IMR-90 (cell line): ENCODE results near the gene RFX3. TPM values are rescaled to one million over a fixed set of nuclear protein-coding genes. Genes with fewer than 3 reads are reported as not detected.

ENCODE experiments used
- ATAC-seq: fragments of 200-7000 bp; cut with Tn5 transposase; 2 replicates; pipeline ENCODE4 v1.9.1; 2020; ENCODE audit warnings: low read depth, mild to moderate bottlenecking, moderate library complexity
- BruUV-seq: library from RNA; stranded (reverse); fragments of 400-500 nt; replicated peaks from 2 replicates; lab custom pipeline; 2021; lab: Mats Ljungman, UMichigan
- CTCF ChIA-PET: fragments of 300-600 bp; formaldehyde crosslinking; extraction: SDS; loops from one replicate; lab custom pipeline; 2021; ENCODE audit warnings: antibody characterized with exemption; lab: Yijun Ruan, JAX
- POLR2A ChIA-PET: fragments of 300-600 bp; sonication (Branson Sonifier 250); formaldehyde crosslinking; loops from one replicate; lab custom pipeline; 2022; ENCODE audit warnings: antibody characterized with exemption; ENCODE audit not compliant: unreplicated experiment; lab: Charles Lee
- DNase-seq: peaks from one replicate; pipeline ENCODE4 v3.0.0; 2013
- H2AFZ ChIP-seq: replicated peaks from 2 replicates; pipeline ENCODE3; 2013; ENCODE audit warnings: low read length, mild to moderate bottlenecking; ENCODE audit not compliant: poor library complexity
- H2AK5ac ChIP-seq: 2 replicates; pipeline ENCODE4 v1.6.1; 2013; ENCODE audit warnings: low read depth, low read length, inconsistent platforms
- H2AK9ac ChIP-seq: replicated peaks from 2 replicates; pipeline ENCODE3; 2013; ENCODE audit warnings: mild to moderate bottlenecking, low read depth, low read length, moderate library complexity; ENCODE audit not compliant: poor library complexity
- H2BK120ac ChIP-seq: 2 replicates; pipeline ENCODE4 v1.6.1; 2013; ENCODE audit warnings: low read depth, low read length, inconsistent platforms
- H2BK15ac ChIP-seq: 3 replicates; pipeline ENCODE4 v1.6.1; 2013; ENCODE audit warnings: low read depth, low read length, inconsistent platforms
- H2BK20ac ChIP-seq: 2 replicates; pipeline ENCODE4 v1.6.1; 2013; ENCODE audit warnings: low read depth, mild to moderate bottlenecking, inconsistent platforms, low read length, moderate library complexity
- H2BK5ac ChIP-seq: 2 replicates; pipeline ENCODE4 v1.6.1; 2013; ENCODE audit warnings: mild to moderate bottlenecking, low read depth, low read length, inconsistent platforms; ENCODE audit not compliant: poor library complexity, severe bottlenecking
- H3K14ac ChIP-seq: replicated peaks from 2 replicates; pipeline ENCODE4 v1.6.1; 2013; ENCODE audit warnings: low read depth, low read length, inconsistent platforms
- H3K18ac ChIP-seq: 2 replicates; pipeline ENCODE4 v1.6.1; 2013; ENCODE audit warnings: low read depth, low read length, control low read depth
- H3K23ac ChIP-seq: 2 replicates; pipeline ENCODE4 v1.6.1; 2013; ENCODE audit warnings: low read depth, low read length, inconsistent platforms
- H3K27ac ChIP-seq: 2 replicates; pipeline ENCODE4 v1.5.1; 2013; ENCODE audit warnings: mild to moderate bottlenecking, control low read depth, low read length; ENCODE audit not compliant: insufficient read depth
- H3K27me3 ChIP-seq: 2 replicates; pipeline ENCODE4 v1.6.1; 2013; ENCODE audit warnings: low read length; ENCODE audit not compliant: control insufficient read depth, insufficient read depth
- H3K36me3 ChIP-seq: 2 replicates; pipeline ENCODE4 v1.6.1; 2013; ENCODE audit warnings: low read length, mixed read lengths; ENCODE audit not compliant: control insufficient read depth, insufficient read depth
- H3K4ac ChIP-seq: 2 replicates; pipeline ENCODE4 v1.6.1; 2013; ENCODE audit warnings: low read depth, low read length, inconsistent platforms
- H3K4me1 ChIP-seq: 2 replicates; pipeline ENCODE4 v1.6.1; 2013; ENCODE audit warnings: low read length, mixed read lengths; ENCODE audit not compliant: control insufficient read depth, insufficient read depth
- H3K4me2 ChIP-seq: 2 replicates; pipeline ENCODE4 v1.6.1; 2013; ENCODE audit warnings: low read depth, mild to moderate bottlenecking, control low read depth, low read length, moderate library complexity
- H3K4me3 ChIP-seq: 2 replicates; pipeline ENCODE4 v1.5.1; 2013; ENCODE audit warnings: low read depth, mild to moderate bottlenecking, control low read depth, low read length, moderate library complexity; ENCODE audit not compliant: insufficient read depth
- H3K56ac ChIP-seq: 2 replicates; pipeline ENCODE4 v1.6.1; 2013; ENCODE audit warnings: low read length, inconsistent platforms; ENCODE audit not compliant: insufficient read depth; ENCODE audit errors: extremely low read depth
- H3K79me1 ChIP-seq, 2 experiments: 2 replicates each; pipeline ENCODE4 v1.6.1; 2013; ENCODE audit warnings: low read length in 2 of 2, inconsistent platforms in 1 of 2, low read depth in 1 of 2
- H3K9ac ChIP-seq: 2 replicates; pipeline ENCODE4 v1.6.1; 2013; ENCODE audit warnings: low read depth, low read length, control low read depth
- H3K9me1 ChIP-seq: 2 replicates; pipeline ENCODE4 v1.6.1; 2013; ENCODE audit warnings: low read length, inconsistent platforms; ENCODE audit not compliant: insufficient read depth
- H3K9me3 ChIP-seq: 2 replicates; pipeline ENCODE4 v1.6.1; 2013; ENCODE audit warnings: low read length; ENCODE audit not compliant: control insufficient read depth, insufficient read depth
- H4K20me1 ChIP-seq: 2 replicates; pipeline ENCODE4 v1.6.1; 2013; ENCODE audit warnings: low read length, inconsistent platforms; ENCODE audit not compliant: insufficient read depth
- H4K5ac ChIP-seq: 2 replicates; pipeline ENCODE4 v1.6.1; 2013; ENCODE audit warnings: mild to moderate bottlenecking, low read depth, low read length, control low read depth
- H4K8ac ChIP-seq, 2 experiments: 2 replicates each; pipeline ENCODE4 v1.6.1; 2013; ENCODE audit warnings: low read depth in 2 of 2, low read length in 2 of 2, control low read depth in 1 of 2, inconsistent platforms in 1 of 2
- H4K91ac ChIP-seq: 2 replicates; pipeline ENCODE4 v1.6.1; 2013; ENCODE audit warnings: low read depth, low read length, inconsistent platforms; ENCODE audit not compliant: insufficient read depth
- BHLHE40 ChIP-seq: fragments of 150-350 bp; IDR thresholded peaks from 2 replicates; pipeline ENCODE4 v1.6.1; 2016; ENCODE audit warnings: mild to moderate bottlenecking, low read depth, low read length
- CEBPB ChIP-seq: IDR thresholded peaks from 2 replicates; pipeline ENCODE4 v1.6.1; 2012; ENCODE audit warnings: low read depth, low read length, improper control_type of control experiment
- CHD1 ChIP-seq: IDR thresholded peaks from 2 replicates; pipeline ENCODE4 v1.6.1; 2012; ENCODE audit warnings: low read depth, low read length, improper control_type of control experiment
- FOS ChIP-seq: fragments of 150-350 bp; IDR thresholded peaks from 2 replicates; pipeline ENCODE4 v1.6.1; 2016; ENCODE audit warnings: low read depth, low read length
- MAFK ChIP-seq: IDR thresholded peaks from 2 replicates; pipeline ENCODE4 v1.6.1; 2012; ENCODE audit warnings: low read depth, low read length, improper control_type of control experiment
- MAZ ChIP-seq: IDR thresholded peaks from 2 replicates; pipeline ENCODE4 v1.6.1; 2012; ENCODE audit warnings: low read depth, mild to moderate bottlenecking, low read length, improper control_type of control experiment, moderate library complexity, borderline replicate concordance
- MXI1 ChIP-seq: IDR thresholded peaks from 2 replicates; pipeline ENCODE4 v1.6.1; 2012; ENCODE audit warnings: low read depth, mild to moderate bottlenecking, low read length, moderate library complexity, borderline replicate concordance
- NFE2L2 ChIP-seq: fragments of 150-350 bp; IDR thresholded peaks from 2 replicates; pipeline ENCODE4 v1.6.1; 2016; ENCODE audit warnings: low read depth, mild to moderate bottlenecking, low read length
- POLR2A ChIP-seq: IDR thresholded peaks from 2 replicates; pipeline ENCODE4 v1.6.1; 2012; ENCODE audit warnings: mild to moderate bottlenecking, low read depth, low read length
- RAD21 ChIP-seq: IDR thresholded peaks from 2 replicates; pipeline ENCODE4 v1.6.1; 2012; ENCODE audit warnings: low read length, improper control_type of control experiment
- RCOR1 ChIP-seq: IDR thresholded peaks from 2 replicates; pipeline ENCODE4 v1.6.1; 2012; ENCODE audit warnings: mild to moderate bottlenecking, low read length, improper control_type of control experiment; ENCODE audit not compliant: insufficient replicate concordance
- RFX5 ChIP-seq: IDR thresholded peaks from 2 replicates; pipeline ENCODE4 v1.8.0; 2012; ENCODE audit warnings: low read depth, mild to moderate bottlenecking, low read length, moderate library complexity
- SMC3 ChIP-seq: fragments of 150-350 bp; IDR thresholded peaks from 2 replicates; pipeline ENCODE4 v1.6.1; 2016; ENCODE audit warnings: low read depth, mild to moderate bottlenecking, antibody characterized with exemption, low read length, moderate library complexity
- WGBS, 2 experiments: methylation state at CpG; one replicate each; pipeline versions ENCODE4 v1.1.5 to v1.1.7; 2013; ENCODE audit warnings: missing lambda C conversion rate in 2 of 2; ENCODE audit not compliant: insufficient read length in 1 of 2; ENCODE audit errors: extremely low coverage in 2 of 2; 5-methylcytosine and 5-hydroxymethylcytosine counted together
- dilution Hi-C: fragments of 300-500 bp; cut with HindIII; formaldehyde crosslinking; loops from one replicate; pipeline ENCODE4 v1.14.3; 2018; ENCODE audit warnings: low sequenced_read_pairs; ENCODE audit not compliant: unreplicated experiment
- in situ Hi-C: fragments of 300-500 bp; cut with MboI; formaldehyde crosslinking; loops from 3 replicates; pipeline ENCODE4 v1.14.3; 2019; ENCODE audit warnings: low sequenced_read_pairs, inconsistent platforms, mixed read lengths
- intact Hi-C: fragments of 100-400 bp; cut with micrococcal nuclease; formaldehyde crosslinking; loops from 2 replicates; pipeline ENCODE4 v1.10.0; 2022
- polyA plus RNA-seq, 3 experiments: library from polyadenylated mRNA; depleted of rRNA; stranded (reverse); fragments of >200 nt; gene quantifications; 2 replicates each; pipeline ENCODE4 v1.2.3, GENCODE V29; 2012; ENCODE audit warnings: low replicate concordance in 1 of 3
- total RNA-seq: library from RNA; depleted of rRNA; stranded (reverse); fragments of >200 nt; gene quantifications from 2 replicates; pipeline ENCODE4 v1.2.3, GENCODE V29; 2012
- TF ChIP-seq, protein P1 (sequence below): conservative IDR thresholded peaks from 2 replicates; pipeline ENCODE4 v1.5.1; 2012; ENCODE audit warnings: mild to moderate bottlenecking, low read depth, low read length, improper control_type of control experiment
- TF ChIP-seq, protein P2 (sequence below): fragments of 150-350 bp; IDR thresholded peaks from 2 replicates; pipeline ENCODE4 v1.6.1; 2017; ENCODE audit warnings: mild to moderate bottlenecking, antibody characterized with exemption, low read length, low read depth
- TF ChIP-seq, protein P3 (sequence below): fragments of 150-350 bp; IDR thresholded peaks from 2 replicates; pipeline ENCODE4 v1.6.1; 2016; ENCODE audit warnings: low read depth, mild to moderate bottlenecking, low read length, moderate library complexity, borderline replicate concordance

RFX3 gene
- total and polyA plus RNA-seq, 2 of the 4 experiments (the other 2 are of a cell fraction) = 1.7 to 2.7 TPM

DNA sequence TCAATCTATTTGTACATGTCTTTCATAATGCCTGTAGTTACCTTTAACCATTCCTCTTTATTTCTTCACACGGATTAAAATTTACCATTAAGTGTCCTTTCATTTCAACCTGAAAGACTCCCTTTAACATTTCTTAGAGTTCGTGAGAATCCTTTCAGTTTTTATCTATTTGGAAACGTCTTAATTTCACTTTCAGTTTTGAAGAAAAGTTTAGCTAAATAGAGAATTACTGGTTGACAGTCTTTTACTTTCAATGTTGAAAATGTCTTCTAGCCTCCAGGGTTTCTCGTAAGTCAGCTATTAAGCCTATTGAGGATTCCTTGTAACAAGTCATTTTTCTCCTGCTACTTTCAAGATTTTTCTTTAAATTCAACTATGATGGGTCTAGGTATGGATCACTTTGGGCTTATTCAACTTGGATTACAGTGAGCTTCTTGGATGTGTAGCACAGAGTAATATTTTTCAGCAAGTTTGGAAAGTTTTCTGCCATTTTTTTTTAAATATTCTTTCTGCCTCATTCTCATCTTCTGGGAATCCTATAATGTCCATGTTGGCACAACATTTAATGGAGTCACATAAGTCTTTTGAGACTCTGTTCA, 48.5 kb downstream of the RFX3 start:
- Histone ChIP-seq H3K9ac (no peak overlapping the region), H3K23ac (no peak overlapping the region), H4K8ac (no peak overlapping the region), H3K4me1 (peaks cover 2% of the 10 kb centered on the region; the same call in 1 of the 2 replicates), H2AK9ac (no peak overlapping the region), H2BK120ac (no peak overlapping the region), H4K91ac (no peak overlapping the region), H3K27ac (no peak overlapping the region), H3K9me1 (no peaks in the 10 kb centered on the region), H3K36me3 (no peaks in the 10 kb centered on the region), H4K5ac (no peak overlapping the region), H2BK5ac (no peak overlapping the region), H3K4ac (no peak overlapping the region), H2AFZ (no peak overlapping the region), H2BK15ac (no peak overlapping the region), H3K4me3 (no peak overlapping the region), H2BK20ac (no peak overlapping the region), H3K9me3 (no peaks in the 10 kb centered on the region), H2AK5ac (no peak overlapping the region), H3K18ac (no peak overlapping the region), H3K56ac (no peak overlapping the region), H3K14ac (no peak overlapping the region), H3K27me3 (no peaks in the 10 kb centered on the region), H3K79me1 (no peaks in the 10 kb centered on the region), H3K4me2 (no peak overlapping the region), H4K20me1 (no peaks in the 10 kb centered on the region)
- dilution Hi-C loops = no loop called here
- BruUV-seq = no TSS peak
- in situ Hi-C loops = no loop called here
- intact Hi-C loops = no loop called here
- ATAC-seq (no peak), DNase-seq (no peak)
- ChIA-PET POLR2A (no interaction called here), CTCF (no interaction called here)
- TF ChIP-seq MAFK = no peak
- TF ChIP-seq, protein P1, sequence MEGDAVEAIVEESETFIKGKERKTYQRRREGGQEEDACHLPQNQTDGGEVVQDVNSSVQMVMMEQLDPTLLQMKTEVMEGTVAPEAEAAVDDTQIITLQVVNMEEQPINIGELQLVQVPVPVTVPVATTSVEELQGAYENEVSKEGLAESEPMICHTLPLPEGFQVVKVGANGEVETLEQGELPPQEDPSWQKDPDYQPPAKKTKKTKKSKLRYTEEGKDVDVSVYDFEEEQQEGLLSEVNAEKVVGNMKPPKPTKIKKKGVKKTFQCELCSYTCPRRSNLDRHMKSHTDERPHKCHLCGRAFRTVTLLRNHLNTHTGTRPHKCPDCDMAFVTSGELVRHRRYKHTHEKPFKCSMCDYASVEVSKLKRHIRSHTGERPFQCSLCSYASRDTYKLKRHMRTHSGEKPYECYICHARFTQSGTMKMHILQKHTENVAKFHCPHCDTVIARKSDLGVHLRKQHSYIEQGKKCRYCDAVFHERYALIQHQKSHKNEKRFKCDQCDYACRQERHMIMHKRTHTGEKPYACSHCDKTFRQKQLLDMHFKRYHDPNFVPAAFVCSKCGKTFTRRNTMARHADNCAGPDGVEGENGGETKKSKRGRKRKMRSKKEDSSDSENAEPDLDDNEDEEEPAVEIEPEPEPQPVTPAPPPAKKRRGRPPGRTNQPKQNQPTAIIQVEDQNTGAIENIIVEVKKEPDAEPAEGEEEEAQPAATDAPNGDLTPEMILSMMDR = no peak
- no peak for TF ChIP-seq MXI1
- TF ChIP-seq CEBPB = no peak
- no peak for TF ChIP-seq BHLHE40
- TF ChIP-seq, protein P2, sequence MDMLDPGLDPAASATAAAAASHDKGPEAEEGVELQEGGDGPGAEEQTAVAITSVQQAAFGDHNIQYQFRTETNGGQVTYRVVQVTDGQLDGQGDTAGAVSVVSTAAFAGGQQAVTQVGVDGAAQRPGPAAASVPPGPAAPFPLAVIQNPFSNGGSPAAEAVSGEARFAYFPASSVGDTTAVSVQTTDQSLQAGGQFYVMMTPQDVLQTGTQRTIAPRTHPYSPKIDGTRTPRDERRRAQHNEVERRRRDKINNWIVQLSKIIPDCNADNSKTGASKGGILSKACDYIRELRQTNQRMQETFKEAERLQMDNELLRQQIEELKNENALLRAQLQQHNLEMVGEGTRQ = no peak
- TF ChIP-seq MAZ = no peak
- TF ChIP-seq RAD21 = no peak
- TF ChIP-seq SMC3 = no peak
- TF ChIP-seq CHD1 = no peak
- TF ChIP-seq RCOR1 = no peak
- TF ChIP-seq NFE2L2 = no peak
- TF ChIP-seq RFX5 = no peak
- TF ChIP-seq, protein P3, sequence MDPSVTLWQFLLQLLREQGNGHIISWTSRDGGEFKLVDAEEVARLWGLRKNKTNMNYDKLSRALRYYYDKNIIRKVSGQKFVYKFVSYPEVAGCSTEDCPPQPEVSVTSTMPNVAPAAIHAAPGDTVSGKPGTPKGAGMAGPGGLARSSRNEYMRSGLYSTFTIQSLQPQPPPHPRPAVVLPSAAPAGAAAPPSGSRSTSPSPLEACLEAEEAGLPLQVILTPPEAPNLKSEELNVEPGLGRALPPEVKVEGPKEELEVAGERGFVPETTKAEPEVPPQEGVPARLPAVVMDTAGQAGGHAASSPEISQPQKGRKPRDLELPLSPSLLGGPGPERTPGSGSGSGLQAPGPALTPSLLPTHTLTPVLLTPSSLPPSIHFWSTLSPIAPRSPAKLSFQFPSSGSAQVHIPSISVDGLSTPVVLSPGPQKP = no peak
- no peak for TF ChIP-seq POLR2A
- TF ChIP-seq FOS = no peak
- WGBS, 2 experiments = 100% methylated on average over 1 of the region's 4 CpGs; no CpG with 5 or more reads in 1 of the 2 experiments
